Measurements from ENCODE around the gene IL1RAP.

Gene IL1RAP

DNA sequence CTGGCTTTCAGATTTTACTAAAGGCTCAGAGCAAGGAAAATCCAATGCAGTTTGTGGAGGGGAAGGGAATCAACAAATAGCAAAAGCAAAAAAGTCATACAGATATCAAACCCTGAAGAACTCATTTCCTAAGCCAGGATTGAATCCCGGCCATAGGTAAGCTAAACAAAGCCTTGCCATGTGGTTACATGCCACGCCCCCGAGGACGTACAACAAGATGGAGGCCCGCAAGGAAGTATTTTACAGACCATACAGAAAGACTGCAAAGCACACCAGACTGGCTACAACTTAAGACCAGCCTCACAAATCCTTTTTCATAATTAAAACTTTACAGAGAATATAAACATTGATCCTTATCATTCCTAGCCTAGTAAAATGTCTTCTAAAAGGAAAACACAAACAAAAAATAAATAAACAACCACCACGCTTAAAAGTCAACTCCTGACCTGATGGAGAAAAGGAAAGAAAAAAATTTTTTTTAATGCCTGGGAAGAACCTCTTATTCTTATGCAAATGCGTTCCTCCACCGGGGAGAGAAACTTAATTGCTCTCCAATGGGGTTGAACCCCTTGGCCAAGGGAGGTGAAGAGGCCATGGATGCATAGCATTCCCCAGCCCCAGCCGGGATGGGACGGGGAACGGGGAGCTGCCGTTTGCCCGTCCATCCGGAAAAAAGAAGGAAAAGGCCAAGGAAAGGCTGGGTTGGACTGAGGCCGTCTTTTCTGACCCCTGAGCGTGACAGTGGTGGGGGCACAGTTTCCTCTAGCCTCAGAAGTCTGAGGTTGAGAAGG lies 39.3 kb downstream of the IL1RAP start:
- Histone ChIP-seq H3K36me3 (ENCODE audit: control insufficient read depth in 1 of 2, insufficient read depth in 2 of 2, low read length in 2 of 2) (no peaks in the 10 kb centered on the region), H3K27ac (ENCODE audit: low read depth, low read length) (no peak overlapping the region), H3K9ac (ENCODE audit: low read depth in 1 of 2, low read length in 2 of 2) (no peak overlapping the region), H3K4me3 (ENCODE audit: low read depth in 1 of 2, low read length in 2 of 2) (no peak overlapping the region), H3K27me3 (ENCODE audit: control insufficient read depth in 1 of 2, insufficient read depth in 2 of 2, low read length in 2 of 2) (no peaks in the 10 kb centered on the region), H3K9me3 (ENCODE audit: control insufficient read depth in 1 of 2, low read length in 2 of 2) (no peaks in the 10 kb centered on the region), H3K4me1 (ENCODE audit: control insufficient read depth in 1 of 2, insufficient read depth in 2 of 2, low read length in 2 of 2) (no peaks in the 10 kb centered on the region)

DNA sequence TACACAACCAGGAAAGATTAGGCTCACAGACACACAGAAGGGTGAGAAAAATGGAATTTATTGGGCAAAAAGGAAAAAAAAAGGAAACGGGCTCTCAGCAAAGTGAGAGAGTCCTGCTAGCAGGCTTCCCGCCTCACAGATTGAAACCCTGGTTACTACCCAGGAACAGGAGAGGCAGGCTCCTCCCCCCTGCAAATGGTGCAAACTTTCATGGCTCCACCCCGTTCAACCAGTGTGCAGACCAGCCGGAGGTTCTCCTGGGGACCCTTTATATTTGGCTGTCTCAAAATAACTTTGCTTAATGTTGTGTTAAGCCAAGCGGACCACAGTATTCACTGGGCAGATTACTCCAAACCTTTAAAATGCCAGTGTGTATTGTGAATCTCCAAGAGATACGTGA lies 40.3 kb downstream of the IL1RAP start:
- H3K4me3 ChIP-seq (ENCODE audit: low read depth in 1 of 2, low read length in 2 of 2): no peak overlapping the region

DNA sequence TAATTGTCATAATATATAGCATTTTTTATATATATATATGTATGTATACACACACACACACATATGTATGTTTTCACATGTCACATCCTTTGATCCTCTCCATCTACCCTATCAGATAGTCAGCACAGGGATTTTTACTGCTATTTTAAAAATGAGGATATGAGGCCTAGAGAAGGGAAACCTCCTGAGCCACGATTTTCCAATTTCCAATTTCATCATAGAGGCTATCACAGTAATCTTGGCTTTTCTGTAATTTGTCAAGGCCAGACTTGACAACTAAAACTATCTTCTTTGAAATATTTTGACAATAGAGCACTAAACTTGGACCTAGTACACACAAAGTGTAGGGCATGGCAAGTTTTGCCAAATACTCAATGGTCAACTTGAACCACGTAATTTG lies 42.5 kb downstream of the IL1RAP start:
- Histone ChIP-seq H3K36me3 (ENCODE audit: control insufficient read depth in 1 of 2, insufficient read depth in 2 of 2, low read length in 2 of 2) (no peaks in the 10 kb centered on the region), H3K4me3 (ENCODE audit: low read depth in 1 of 2, low read length in 2 of 2) (no peak overlapping the region), H3K9ac (ENCODE audit: low read depth in 1 of 2, low read length in 2 of 2) (no peak overlapping the region), H3K4me1 (ENCODE audit: control insufficient read depth in 1 of 2, insufficient read depth in 2 of 2, low read length in 2 of 2) (no peaks in the 10 kb centered on the region), H3K27ac (ENCODE audit: low read depth, low read length) (no peak overlapping the region), H3K27me3 (ENCODE audit: control insufficient read depth in 1 of 2, insufficient read depth in 2 of 2, low read length in 2 of 2) (no peaks in the 10 kb centered on the region), H3K9me3 (ENCODE audit: control insufficient read depth in 1 of 2, low read length in 2 of 2) (no peaks in the 10 kb centered on the region)

More for the DNA sequence above, 40.3 kb downstream of the IL1RAP start:
- H3K9me3 ChIP-seq (ENCODE audit: control insufficient read depth in 1 of 2, low read length in 2 of 2): no peaks in the 10 kb centered on the region
- no peak overlapping the region for H3K27ac ChIP-seq (ENCODE audit: low read depth, low read length)
- no peaks in the 10 kb centered on the region for H3K36me3 ChIP-seq (ENCODE audit: control insufficient read depth in 1 of 2, insufficient read depth in 2 of 2, low read length in 2 of 2)
- H3K9ac ChIP-seq (ENCODE audit: low read depth in 1 of 2, low read length in 2 of 2): no peak overlapping the region
- no peaks in the 10 kb centered on the region for H3K27me3 ChIP-seq (ENCODE audit: control insufficient read depth in 1 of 2, insufficient read depth in 2 of 2, low read length in 2 of 2)
- H3K4me1 ChIP-seq (ENCODE audit: control insufficient read depth in 1 of 2, insufficient read depth in 2 of 2, low read length in 2 of 2): no peaks in the 10 kb centered on the region

DNA sequence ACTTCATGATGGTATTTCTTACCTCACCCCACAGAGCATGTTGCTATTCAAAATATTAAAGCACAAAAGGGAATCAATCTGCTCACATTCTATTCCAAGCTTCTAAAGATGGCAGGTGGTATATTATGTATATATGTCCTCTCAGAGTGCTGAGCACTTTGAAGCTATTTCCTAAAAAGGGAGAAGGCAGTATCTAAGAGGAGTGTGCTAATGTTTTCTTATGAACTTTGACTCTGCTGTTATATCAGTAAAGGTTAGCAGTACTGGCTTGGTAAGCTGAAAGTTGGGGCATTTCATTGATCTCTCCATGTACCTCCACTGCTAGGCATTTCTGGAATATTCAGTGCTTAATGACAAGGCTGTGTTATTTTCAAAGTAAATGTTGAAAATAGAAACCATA lies 43.4 kb downstream of the IL1RAP start:
- no peaks in the 10 kb centered on the region for H3K36me3 ChIP-seq (ENCODE audit: control insufficient read depth in 1 of 2, insufficient read depth in 2 of 2, low read length in 2 of 2)
- H3K27ac ChIP-seq (ENCODE audit: low read depth, low read length): no peak overlapping the region
- H3K9me3 ChIP-seq (ENCODE audit: control insufficient read depth in 1 of 2, low read length in 2 of 2): no peaks in the 10 kb centered on the region

DNA sequence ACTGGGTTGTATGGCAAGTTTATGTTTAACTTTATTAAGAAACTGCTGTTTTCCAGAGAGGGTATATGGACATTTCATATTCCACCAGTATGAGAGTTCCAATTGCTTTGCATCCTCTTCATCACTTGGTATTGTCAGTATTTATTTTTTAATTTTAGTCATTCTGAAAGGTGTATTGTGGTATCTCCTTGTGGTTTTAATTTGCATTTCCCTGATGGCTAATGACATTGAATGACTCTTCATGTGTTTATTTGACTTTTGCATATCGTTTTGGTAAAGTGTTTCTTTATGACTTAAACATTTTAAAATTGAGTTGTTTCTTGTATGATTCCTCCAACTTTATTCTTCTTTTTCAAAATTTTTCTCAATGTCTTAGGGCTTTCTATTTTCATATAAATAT lies 44.4 kb downstream of the IL1RAP start:
- H3K4me3 ChIP-seq (ENCODE audit: low read depth in 1 of 2, low read length in 2 of 2): no peak overlapping the region
- no peaks in the 10 kb centered on the region for H3K9me3 ChIP-seq (ENCODE audit: control insufficient read depth in 1 of 2, low read length in 2 of 2)
- H3K27ac ChIP-seq (ENCODE audit: low read depth, low read length): no peak overlapping the region
- no peaks in the 10 kb centered on the region for H3K27me3 ChIP-seq (ENCODE audit: control insufficient read depth in 1 of 2, insufficient read depth in 2 of 2, low read length in 2 of 2)
- H3K4me1 ChIP-seq (ENCODE audit: control insufficient read depth in 1 of 2, insufficient read depth in 2 of 2, low read length in 2 of 2): no peaks in the 10 kb centered on the region
- no peak overlapping the region for H3K9ac ChIP-seq (ENCODE audit: low read depth in 1 of 2, low read length in 2 of 2)
- no peaks in the 10 kb centered on the region for H3K36me3 ChIP-seq (ENCODE audit: control insufficient read depth in 1 of 2, insufficient read depth in 2 of 2, low read length in 2 of 2)

More for the DNA sequence above, 43.4 kb downstream of the IL1RAP start:
- no peak overlapping the region for H3K4me3 ChIP-seq (ENCODE audit: low read depth in 1 of 2, low read length in 2 of 2)
- H3K27me3 ChIP-seq (ENCODE audit: control insufficient read depth in 1 of 2, insufficient read depth in 2 of 2, low read length in 2 of 2): no peaks in the 10 kb centered on the region
- H3K9ac ChIP-seq (ENCODE audit: low read depth in 1 of 2, low read length in 2 of 2): no peak overlapping the region
- no peaks in the 10 kb centered on the region for H3K4me1 ChIP-seq (ENCODE audit: control insufficient read depth in 1 of 2, insufficient read depth in 2 of 2, low read length in 2 of 2)

DNA sequence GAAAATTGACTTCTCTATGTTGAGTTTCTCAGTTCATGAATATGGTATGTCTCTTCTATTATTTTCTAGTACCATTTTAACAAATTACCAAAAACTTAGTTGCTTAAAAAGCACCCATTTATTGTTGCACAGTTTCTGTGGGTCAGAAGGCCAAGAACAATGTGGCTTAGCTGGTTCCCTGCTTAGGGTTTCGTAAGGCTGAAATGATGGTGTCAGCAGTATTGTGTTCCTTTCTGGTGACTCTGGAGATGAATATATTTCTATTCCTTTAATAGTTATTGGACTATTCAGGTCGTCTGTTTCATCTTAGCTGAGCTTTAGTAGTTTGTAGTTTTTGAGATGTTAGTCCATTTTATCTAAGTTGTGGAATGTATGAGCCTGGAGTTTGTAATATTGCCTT lies 44.9 kb downstream of the IL1RAP start:
- Histone ChIP-seq H3K36me3 (ENCODE audit: control insufficient read depth in 1 of 2, insufficient read depth in 2 of 2, low read length in 2 of 2) (no peaks in the 10 kb centered on the region), H3K4me3 (ENCODE audit: low read depth in 1 of 2, low read length in 2 of 2) (no peak overlapping the region), H3K9ac (ENCODE audit: low read depth in 1 of 2, low read length in 2 of 2) (no peak overlapping the region), H3K27me3 (ENCODE audit: control insufficient read depth in 1 of 2, insufficient read depth in 2 of 2, low read length in 2 of 2) (no peaks in the 10 kb centered on the region), H3K9me3 (ENCODE audit: control insufficient read depth in 1 of 2, low read length in 2 of 2) (no peaks in the 10 kb centered on the region), H3K4me1 (ENCODE audit: control insufficient read depth in 1 of 2, insufficient read depth in 2 of 2, low read length in 2 of 2) (no peaks in the 10 kb centered on the region), H3K27ac (ENCODE audit: low read depth, low read length) (no peak overlapping the region)

DNA sequence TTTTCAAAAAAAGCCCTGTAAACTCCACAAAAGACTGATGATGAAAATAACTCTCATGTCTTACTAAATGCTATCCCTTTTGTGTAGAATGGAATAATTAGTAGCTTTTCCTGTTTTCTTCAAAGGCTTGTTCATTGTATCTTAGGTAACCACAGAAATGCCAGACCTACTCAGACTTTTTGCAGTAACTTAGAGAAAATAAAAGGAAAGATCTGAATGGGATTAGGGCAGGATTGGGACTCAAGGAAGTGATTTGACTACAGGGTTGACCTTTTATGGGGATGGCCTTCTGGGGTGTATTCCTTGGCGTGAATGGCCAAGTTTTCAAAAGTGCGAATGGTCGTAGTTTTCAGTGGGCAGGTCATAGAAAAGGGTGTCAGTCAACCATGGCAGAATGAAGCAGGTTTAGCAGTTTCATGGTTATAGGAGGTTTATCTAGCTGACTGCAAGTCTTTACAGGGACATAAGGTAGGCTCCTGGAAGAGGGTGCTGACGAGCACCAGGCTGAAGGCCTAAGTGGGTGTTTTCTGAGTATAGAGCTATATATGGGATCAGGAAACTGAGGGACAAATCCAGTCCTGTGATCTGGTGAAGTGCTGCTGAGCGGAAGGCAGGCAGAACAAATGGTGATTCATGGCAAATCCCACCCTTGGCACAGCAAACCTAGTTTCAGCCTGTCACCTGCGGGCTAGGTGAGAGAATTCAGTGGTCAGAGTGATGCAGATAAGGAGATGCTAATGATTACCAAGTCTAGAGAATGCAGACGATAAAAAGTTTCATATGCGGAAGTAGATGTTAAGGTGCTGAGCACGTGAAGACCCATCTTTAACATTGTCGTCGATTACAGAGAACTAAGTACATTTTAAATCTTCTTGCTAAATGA lies 46.4 kb downstream of the IL1RAP start:
- Histone ChIP-seq H3K4me1 (ENCODE audit: control insufficient read depth in 1 of 2, insufficient read depth in 2 of 2, low read length in 2 of 2) (no peaks in the 10 kb centered on the region), H3K36me3 (ENCODE audit: control insufficient read depth in 1 of 2, insufficient read depth in 2 of 2, low read length in 2 of 2) (no peaks in the 10 kb centered on the region), H3K4me3 (ENCODE audit: low read depth in 1 of 2, low read length in 2 of 2) (no peak overlapping the region), H3K27me3 (ENCODE audit: control insufficient read depth in 1 of 2, insufficient read depth in 2 of 2, low read length in 2 of 2) (no peaks in the 10 kb centered on the region), H3K9ac (ENCODE audit: low read depth in 1 of 2, low read length in 2 of 2) (no peak overlapping the region), H3K9me3 (ENCODE audit: control insufficient read depth in 1 of 2, low read length in 2 of 2) (no peaks in the 10 kb centered on the region), H3K27ac (ENCODE audit: low read depth, low read length) (no peak overlapping the region)

DNA sequence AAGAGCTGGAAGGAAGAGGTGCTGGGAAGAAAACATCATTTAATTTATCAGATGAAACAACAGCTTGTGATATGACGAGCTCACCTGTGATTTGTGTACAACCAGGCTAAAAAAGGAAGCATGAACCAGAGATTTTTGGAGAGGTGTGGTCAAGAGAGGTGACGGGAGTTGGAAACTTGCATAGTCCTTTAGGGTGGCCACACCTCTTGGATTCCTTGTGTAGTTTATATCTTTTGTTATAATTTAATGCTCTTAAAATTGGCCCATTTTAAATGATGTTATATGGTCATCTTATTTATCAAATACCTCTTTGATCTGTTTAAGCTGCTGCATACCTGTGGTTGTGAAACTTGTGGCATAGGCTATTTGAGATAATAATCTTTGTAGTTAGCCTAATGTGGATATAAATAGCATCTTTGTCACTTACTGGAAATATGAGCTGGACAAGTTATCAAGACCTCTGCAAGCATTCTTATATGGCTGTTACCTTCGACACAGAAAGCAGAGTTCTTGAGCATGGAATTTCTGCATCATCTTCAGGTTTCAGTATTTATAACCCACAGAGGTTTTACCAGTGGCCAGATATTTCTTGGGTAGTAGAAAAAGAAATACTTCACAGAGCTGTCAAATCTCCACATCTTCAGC lies 49.1 kb downstream of the IL1RAP start:
- Histone ChIP-seq H3K4me3 (ENCODE audit: low read depth in 1 of 2, low read length in 2 of 2) (no peak overlapping the region), H3K36me3 (ENCODE audit: control insufficient read depth in 1 of 2, insufficient read depth in 2 of 2, low read length in 2 of 2) (no peaks in the 10 kb centered on the region), H3K9me3 (ENCODE audit: control insufficient read depth in 1 of 2, low read length in 2 of 2) (no peaks in the 10 kb centered on the region), H3K27ac (ENCODE audit: low read depth, low read length) (no peak overlapping the region), H3K27me3 (ENCODE audit: control insufficient read depth in 1 of 2, insufficient read depth in 2 of 2, low read length in 2 of 2) (no peaks in the 10 kb centered on the region), H3K4me1 (ENCODE audit: control insufficient read depth in 1 of 2, insufficient read depth in 2 of 2, low read length in 2 of 2) (no peaks in the 10 kb centered on the region), H3K9ac (ENCODE audit: low read depth in 1 of 2, low read length in 2 of 2) (no peak overlapping the region)

DNA sequence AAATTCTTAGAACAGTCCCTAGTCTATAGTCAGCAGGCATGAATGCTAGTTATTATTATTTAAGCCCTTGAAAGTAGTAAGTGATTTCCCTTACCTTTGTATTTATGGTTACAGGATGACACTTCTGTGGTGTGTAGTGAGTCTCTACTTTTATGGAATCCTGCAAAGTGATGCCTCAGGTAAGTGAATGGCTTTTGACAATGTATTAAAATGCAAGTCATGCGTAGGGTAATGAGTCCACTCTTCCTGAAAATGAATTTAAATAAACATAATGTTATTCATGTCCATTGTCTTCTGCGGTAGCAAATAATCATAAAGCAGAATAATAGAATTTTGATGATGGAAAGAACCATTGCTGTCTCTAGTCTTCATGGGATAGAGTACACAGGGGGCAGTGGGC lies 50.3 kb downstream of the IL1RAP start:
- Histone ChIP-seq H3K36me3 (ENCODE audit: control insufficient read depth in 1 of 2, insufficient read depth in 2 of 2, low read length in 2 of 2) (no peaks in the 10 kb centered on the region), H3K9ac (ENCODE audit: low read depth in 1 of 2, low read length in 2 of 2) (no peak overlapping the region)

More for the DNA sequence above, 50.3 kb downstream of the IL1RAP start:
- no peak overlapping the region for H3K27ac ChIP-seq (ENCODE audit: low read depth, low read length)
- H3K9me3 ChIP-seq (ENCODE audit: control insufficient read depth in 1 of 2, low read length in 2 of 2): no peaks in the 10 kb centered on the region
- no peak overlapping the region for H3K4me3 ChIP-seq (ENCODE audit: low read depth in 1 of 2, low read length in 2 of 2)
- H3K4me1 ChIP-seq (ENCODE audit: control insufficient read depth in 1 of 2, insufficient read depth in 2 of 2, low read length in 2 of 2): no peaks in the 10 kb centered on the region
- H3K27me3 ChIP-seq (ENCODE audit: control insufficient read depth in 1 of 2, insufficient read depth in 2 of 2, low read length in 2 of 2): no peaks in the 10 kb centered on the region
